GM19452 (cell line): ENCODE data around the gene DNMT1.

Experiments used
- ATAC-seq: cut with Tn5 transposase; IDR thresholded peaks from one replicate; pipeline ENCODE4 v1.9.1; 2021; ENCODE audit not compliant: unreplicated experiment

DNMT1 gene

DNA sequence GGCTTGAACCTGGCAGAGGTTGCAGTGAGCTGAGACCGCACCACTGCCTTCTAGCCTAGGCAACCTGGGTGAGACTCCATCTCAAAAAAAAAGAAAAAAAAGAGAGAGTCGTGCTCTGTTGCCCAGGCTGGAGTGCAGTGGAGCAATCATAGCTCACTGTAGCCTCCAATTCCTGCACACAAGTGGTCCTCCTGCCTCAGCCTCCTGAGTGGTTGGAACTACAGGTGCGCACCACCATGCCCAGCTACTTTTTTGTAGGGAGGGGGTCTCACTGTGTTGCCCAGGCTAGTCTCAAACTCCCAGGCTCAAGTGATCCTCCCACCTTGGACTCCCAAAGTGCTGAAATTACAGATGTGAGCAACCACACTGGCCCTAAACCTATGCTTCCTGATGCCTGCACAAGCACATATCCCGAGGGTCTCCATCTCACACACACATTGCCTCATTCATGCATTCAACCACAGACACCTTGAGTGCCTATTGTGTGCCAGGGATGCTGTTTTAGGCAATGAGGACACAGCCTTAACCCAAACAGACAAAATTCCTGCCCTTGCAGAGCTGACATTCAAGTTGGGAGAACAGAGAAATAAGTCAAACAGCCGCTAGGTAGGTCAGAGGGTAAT is 94.5 kb downstream of the DNMT1 start:
- ATAC-seq, result no peak

DNA sequence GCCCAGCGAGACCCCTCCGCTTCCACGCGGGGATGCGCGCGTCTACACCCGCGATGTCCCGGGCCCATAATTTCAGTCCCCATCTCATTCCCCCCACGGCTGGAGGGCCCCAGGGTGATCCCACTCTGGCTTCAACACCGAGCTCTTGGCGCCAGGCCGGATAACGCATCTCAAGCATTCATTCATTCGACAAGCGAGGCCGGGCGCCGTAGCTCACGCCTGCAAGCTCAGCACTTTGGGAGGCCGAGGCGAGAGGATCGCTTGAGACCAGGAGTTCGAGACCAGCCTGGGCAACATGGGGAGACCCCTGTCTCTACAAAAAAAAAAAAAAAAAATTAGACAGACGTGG is 98.2 kb downstream of the DNMT1 start:
- ATAC-seq, result no peak

DNA sequence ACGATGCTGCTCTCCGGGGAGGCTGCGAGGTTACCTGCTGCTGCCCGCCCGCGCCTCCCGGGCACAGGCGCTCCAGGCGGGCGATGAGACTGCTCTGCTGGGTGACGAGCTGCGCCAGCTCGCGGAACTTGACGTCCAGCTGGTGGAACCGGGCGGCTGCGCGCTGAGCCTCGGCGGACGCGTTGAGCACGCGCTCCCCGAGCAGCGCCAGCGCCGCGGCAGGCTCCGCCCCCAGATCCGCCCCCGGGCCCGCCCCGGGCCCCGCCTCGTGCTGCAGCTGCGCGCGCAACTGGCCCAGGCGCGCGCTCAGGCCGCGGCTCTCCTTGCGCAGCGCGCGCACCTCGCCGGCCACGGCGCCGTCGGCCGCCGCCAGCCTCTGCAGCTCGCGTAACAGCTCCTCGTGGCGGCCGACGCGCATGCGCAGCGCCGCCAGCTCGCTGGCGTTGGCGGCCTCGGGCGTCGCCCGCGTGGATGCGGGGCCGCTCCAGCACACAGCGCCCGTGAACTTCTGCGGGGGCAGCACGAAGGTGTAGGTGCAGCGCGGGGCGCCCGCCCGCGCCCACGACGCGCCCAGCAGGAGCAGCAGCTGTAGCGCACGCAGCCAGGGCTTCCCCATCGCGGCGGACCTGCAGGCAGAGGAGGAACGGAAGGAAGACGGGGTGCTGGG is 98.7 kb downstream of the DNMT1 start:
- ATAC-seq, result peak; percentile 75

DNA sequence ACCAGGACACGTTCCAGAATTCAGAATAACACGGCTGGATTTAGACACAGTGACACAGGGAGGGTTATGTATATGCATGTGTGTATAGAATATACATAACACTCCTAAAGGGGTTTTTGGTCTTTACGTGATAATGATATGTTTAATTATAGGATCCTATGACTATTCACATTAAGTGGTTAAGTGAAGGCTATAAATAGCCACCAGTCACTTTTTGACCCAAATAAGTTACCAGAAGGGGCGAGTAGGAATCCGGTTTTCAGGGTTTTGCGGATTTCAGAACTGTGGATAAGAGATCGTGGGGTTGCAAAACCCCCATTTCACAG is 99.2 kb downstream of the DNMT1 start:
- ATAC-seq, result no peak

DNA sequence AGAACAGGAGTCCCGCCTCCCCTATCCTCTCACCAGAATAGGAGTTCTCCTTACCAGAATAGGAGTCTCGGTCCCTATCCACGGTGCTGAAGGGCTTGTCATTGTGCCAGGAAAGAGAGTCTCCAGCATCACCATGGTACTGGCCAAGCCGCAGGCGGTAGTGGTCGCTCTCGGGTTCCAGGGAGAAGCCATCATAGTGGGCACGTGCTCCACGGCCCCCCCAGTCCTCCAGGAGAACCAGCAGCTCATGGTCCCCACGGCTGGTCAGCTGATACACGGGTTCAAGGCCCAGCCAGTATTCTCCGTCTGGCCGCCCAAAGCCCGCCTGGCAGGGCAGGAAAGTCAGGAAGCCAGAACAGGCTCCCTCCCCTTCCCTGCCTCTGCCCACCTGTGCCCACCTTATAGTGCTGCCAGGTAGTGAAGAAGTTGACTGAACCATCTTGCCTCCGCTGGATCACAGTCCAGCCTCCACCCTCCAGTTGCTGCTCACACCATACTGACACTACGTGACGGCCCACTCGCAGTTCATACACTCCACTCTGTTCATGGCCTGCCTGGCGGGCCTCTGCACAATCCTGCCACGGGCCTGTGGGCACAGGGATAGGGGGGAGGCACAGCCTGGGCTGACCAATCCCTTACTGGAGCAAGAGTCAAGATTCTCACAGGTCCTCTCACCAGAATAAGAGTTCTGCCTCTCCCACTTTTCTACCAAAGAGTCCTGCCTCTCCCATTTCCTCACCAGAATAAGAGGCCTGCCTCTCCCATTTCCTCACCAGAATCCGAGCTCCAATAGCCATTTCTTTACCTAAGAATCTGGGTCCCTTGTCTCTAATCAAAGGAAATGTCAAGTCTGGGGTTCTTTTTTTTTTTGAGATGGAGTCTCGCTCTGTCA is 101.2 kb downstream of the DNMT1 start:
- no peak for ATAC-seq

DNA sequence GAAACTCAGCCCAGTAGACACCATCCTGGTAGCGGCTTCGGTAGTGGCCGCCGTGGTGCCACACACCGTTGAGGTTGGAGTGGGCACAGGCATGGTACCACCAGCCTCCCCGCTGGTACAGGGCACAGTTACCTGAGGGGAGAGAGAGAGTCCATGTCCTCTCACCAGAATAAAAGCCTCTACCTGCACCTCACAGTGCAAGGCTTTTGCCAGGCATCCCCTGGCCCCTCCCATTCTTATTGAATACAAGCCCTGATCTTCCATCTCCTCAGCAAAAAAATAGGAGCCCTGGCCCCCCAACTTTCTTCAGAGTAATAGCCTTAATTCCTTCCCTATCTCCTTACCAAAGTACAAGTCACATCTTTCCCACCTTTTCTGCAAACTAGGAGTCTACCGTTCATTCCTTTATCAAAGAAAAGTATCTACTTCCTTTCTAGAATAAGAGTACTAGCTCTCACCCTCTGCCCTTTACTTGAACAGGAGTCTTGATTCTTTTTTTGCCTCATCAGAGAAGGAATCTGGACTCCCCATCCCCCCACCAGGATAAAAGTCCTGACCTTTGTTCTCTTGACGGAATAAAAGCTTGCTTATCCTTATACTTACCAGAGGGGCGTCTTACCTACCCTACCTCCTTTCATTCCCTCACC is 102.0 kb downstream of the DNMT1 start:
- no peak for ATAC-seq

DNA sequence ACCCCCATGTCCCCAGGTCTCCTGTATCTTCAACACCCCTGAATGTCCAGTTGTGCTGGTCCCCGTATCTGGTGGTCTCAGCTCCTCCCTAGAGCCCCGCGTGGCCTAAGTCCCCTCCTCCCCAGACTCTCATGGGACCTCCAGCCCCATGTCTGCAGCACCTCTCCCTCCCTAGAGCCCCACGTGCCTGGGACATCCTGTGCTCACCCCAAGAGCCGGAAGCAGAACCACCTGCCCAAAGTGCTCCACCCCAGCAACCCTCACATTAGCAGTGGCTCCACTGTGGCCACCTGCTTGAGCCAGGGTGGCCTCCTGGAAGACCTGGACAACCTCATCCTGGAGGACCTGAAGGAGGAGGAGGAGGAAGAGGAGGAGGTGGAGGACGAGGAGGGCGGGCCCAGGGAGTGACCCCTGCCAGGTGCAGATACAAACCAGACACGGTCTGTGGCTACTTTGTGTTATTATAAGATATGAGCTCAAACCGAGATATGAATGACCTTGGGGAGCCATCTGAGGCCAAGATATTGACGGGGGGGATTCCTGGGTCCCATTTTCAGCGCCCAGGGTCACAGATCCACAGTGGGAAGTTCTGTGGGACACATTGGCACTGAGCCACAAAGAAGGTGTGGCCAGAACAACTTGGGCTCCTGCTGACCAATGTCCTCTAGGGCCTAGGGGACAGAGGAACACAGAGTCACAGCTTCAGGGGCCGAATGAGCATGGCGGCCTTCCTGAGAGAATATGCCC is 102.7 kb downstream of the DNMT1 start:
- ATAC-seq, result no peak

DNA sequence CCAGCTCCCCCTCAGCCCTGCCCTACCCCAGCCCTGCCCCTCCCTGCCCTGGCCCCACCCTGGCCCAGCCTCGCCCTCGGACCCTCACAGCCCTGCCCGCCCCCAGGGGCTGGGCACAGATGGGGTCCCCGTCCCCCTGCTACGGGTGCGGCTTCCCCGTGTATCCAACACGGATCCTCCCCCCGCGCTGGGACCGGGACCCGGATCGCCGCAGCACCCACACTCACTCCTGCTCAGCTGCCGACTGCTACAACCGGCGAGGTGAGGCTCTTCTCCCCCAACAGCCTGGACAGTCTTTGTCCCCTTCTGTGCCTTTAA is 103.4 kb downstream of the DNMT1 start:
- no peak for ATAC-seq

DNA sequence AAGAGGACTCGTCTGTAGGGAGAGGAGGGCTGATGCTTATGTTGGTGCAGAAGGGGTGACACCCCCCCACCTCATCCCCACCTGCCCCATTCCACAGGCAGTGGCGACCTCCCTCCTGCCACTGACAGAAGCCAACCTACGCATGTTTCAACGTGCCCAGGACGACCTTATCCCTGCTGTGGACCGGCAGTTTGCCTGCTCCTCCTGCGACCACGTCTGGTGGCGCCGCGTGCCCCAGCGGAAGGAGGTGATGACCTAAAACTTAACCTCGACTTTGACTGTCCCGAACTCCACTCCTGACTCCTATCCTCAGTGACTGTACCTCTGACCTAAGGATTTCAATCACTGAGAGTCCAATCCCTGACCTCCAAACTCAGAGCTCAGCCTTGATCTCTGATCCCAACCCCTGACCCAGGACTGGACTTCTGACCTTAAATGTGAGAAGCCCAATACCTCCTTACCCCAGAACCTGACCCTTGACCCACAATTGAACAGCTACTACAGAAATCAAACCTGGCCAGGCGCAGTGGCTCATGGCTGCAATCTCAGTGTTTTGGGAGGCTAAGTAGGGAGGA is 104.9 kb downstream of the DNMT1 start:
- no peak for ATAC-seq

DNA sequence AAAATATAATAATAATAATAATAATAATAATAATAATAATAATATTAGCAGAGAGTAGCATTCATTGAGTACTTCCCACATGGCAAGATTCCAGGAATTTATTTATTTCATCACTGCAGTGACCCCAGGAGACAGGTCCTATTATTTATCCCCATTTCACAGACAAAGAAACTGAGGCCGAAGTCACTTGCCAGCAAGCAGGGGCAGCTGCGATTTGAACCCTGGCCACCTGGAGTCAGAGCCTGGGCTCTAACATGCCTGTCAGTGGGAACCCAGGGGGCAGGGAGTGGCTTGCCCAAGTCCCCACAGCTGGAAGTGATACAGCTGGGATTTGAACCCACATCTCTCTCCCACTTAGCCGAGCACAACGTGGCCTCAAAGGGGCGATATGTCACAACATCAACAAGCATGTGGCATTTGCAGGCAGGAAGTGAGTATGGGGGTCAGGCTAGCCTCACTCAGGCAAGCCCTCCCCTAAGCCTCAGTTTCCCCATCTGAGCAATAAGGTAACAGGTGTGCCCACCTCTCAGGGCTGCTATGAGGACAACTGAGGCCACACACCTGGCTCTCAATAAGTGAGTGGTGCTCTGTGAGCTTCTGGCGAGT is 105.7 kb downstream of the DNMT1 start:
- ATAC-seq, result no peak

DNA sequence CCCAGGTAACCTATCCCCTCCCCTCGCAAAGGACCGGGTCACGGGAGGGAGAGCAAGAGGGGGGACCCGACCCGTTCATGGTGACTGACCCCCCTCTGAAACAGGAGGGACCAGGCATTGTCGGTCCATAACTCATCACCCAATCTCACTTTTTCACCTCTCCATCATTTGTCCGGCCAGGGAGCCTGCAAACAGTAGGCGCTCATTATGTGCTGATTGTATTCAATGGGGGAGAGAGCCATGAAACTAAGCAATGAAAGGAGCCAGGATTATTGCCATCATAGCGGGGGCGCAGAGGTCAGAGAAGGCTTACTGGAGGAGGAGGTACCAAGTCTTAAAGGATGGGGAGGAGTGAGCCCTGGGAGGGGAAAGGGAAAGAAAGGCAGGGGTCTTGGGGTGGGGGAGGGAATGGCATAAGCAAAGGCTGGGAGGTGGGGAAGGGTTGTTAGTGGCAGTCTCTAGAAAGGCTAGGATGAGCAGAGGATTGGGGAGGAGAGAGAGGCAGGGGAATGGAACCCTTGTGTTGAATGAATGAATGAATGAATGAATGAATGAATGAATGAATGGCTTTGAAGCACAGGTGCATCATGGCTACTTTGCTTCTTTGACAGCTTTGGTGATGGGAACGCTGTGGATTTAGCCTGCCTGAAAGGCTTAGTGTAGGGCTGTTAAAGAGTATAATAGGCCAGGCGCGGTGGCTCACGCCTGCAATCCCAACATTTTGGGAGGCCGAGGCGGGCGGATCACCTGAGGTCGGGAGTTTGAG is 107.3 kb downstream of the DNMT1 start:
- no peak for ATAC-seq

DNA sequence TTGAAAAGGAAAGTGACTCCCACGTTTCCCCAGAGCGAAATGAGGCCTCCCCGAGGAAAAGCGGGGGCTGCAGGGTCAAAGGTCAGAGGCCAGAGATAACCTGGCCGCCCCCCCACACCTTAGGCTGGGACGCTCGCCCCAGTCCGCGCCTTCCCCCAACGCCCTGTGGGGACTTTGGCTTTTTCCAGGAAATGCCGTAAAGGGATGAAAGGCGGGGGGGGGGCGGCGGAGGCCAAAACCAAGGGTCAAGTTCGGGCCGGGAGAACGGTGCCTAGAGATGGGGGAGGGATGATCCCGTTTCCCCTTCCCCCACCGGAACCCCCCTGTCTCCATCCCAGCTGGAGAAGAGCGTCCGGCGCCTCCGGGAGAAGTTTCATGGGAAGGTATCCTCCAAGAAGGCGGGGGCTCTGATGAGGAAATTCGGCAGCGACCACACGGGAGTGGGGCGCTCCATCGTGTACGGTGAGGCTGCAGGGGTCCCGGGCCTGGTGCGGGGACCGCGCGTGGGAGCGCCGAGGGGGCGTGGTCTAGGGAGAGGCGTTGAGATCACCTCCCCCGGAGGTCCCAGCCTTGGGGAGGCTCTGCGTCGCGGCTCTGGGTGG is 108.1 kb downstream of the DNMT1 start:
- ATAC-seq, result no peak

DNA sequence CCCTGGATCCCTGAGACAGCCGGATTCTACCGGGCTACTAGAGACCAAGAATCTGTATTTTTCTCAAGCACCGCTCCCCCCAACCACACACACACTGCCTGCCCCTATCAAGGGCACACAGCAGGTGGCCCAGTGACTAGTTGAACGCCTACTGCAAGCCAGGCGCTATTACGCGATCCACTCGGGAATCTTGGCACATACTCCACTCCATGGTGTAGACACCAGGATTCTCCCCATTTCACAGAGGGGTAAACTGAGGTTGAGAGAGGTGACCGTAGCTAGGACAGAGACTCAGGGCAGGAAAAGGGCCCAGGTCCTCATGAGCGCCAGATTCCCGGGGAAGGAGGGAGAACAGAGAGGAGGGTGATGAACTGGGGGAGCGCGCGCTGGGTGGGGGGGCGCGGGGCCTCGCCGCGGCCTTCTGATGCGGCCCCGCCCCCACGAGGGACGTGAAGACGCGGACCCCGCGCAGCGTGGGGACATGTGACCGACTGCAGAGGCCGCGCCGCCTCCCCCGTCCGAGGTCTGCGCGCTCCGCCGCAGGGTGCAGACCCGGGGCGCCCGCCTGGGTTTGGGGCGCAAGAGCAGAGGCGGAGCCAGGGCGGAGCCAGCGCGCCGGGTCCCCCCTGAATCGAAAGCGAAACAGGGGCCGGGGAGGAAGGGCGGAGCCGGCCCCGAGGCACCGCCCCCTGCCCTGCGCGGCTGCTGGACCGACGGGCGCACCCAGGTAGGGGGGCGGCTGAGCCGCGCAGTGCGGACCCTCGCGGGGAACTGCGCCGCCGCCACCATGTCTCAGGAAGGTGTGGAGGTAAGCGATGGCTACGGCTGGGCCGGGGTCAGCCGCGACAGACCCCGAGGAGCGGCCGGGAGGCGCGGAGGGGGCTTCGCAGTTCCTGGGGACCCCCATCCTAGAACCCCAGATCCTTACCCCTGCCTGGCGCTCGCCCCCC is 108.8 kb downstream of the DNMT1 start, which contains the start of gene SHFL:
Gene SHFL (plus strand): TSS at position 677 of the 950 bp plus-strand sequence. CDS start 111 bp downstream, at position 788.
- peak; percentile 84 for ATAC-seq

DNA sequence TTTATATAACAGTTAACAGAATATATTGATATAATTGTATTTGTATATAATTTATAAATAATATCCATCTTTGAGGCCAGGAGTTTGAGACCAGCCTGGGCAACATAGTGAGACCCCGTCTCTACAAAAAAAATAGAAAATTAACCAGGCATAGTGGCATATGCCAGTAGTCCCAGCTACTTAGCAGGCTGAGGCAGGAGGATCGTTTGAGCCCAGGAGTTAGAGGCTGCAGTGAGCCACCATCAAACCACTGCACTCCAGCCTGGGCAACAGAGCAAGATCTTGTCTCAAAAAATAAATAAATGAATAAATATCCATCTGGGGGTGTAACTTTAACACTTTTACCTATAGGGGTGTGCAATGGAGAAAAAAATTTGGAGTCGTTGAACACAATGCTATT is 110.0 kb downstream of the DNMT1 start:
- ATAC-seq, result no peak

DNA sequence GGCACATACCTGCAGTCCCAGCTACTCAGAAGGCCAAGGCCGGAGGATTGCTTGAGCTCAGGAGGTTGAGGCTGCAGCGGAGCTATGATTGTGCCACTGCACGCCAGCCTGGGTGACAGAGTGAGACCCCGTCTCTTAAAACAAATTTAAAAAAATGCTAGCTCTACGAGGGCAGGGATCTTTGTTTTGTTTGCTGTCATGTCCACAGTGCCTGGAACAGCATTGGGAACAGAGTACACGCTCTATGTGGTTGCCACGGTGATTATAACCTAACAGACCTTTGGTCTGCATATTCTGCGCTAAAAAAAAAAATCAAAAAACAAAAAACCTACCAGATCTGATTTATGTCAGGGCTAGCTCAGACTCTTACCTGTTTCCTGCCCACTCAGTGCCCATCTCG is 110.8 kb downstream of the DNMT1 start:
- no peak for ATAC-seq
